ENCODE measurements around the gene DOCK3. TPM values are rescaled to one million over a fixed set of nuclear protein-coding genes. Genes with fewer than 3 reads are reported as not detected.

DOCK3 gene
- total RNA-seq, 6 donors from 2014 or later: 0.15 to 3.1 (median 0.88) TPM

- WGBS, 2 donors: 90 to 100% methylated on average over 1 of the region's 1 CpG
These were observed 370.3 kb downstream of the DOCK3 start for GRCh38 chr3:51044982-51045381.

GRCh38 chr3:51052562-51052961, 377.8 kb downstream of the DOCK3 start:
- Histone ChIP-seq H3K9me3 (no peaks in the 10 kb centered on the region), H3K27me3 (no peaks in the 10 kb centered on the region), H3K36me3 (no peaks in the 10 kb centered on the region), H3K4me3 (no peak overlapping the region), H3K27ac (no peak overlapping the region), H3K4me1 (no peaks in the 10 kb centered on the region)
- no peak for TF ChIP-seq POLR2A (IDR thresholded peaks at IDR 0.05)
- TF ChIP-seq CTCF (IDR thresholded peaks at IDR 0.05): no peak
- no peak for DNase-seq
- WGBS, 2 donors: 58 to 95% methylated on average over 1 of the region's 1 CpG
- no peak for ATAC-seq (ENCODE audit: low FRiP score in 2 of 2)

More at GRCh38 chr3:51044982-51045381, 370.3 kb downstream of the DOCK3 start:
- Histone ChIP-seq H3K36me3 (no peaks in the 10 kb centered on the region), H3K27ac (no peak overlapping the region), H3K27me3 (no peaks in the 10 kb centered on the region), H3K4me3 (no peak overlapping the region), H3K9me3 (no peaks in the 10 kb centered on the region), H3K4me1 (no peaks in the 10 kb centered on the region)
- ATAC-seq (ENCODE audit: low FRiP score in 2 of 2) (no peak), DNase-seq (no peak)
- TF ChIP-seq EP300 (IDR thresholded peaks at IDR 0.05) (no peak), POLR2A (IDR thresholded peaks at IDR 0.05) (no peak), CTCF (IDR thresholded peaks at IDR 0.05) (no peak), POLR2AphosphoS5 (IDR thresholded peaks at IDR 0.05) (no peak)

GRCh38 chr3:51057121-51057520, 382.4 kb downstream of the DOCK3 start:
- WGBS, 2 donors: 56 to 67% methylated on average over 1 of the region's 1 CpG
- Histone ChIP-seq H3K4me3 (no peak overlapping the region), H3K4me1 (no peaks in the 10 kb centered on the region), H3K27me3 (no peaks in the 10 kb centered on the region), H3K27ac (no peak overlapping the region), H3K36me3 (no peaks in the 10 kb centered on the region), H3K9me3 (no peaks in the 10 kb centered on the region)
- DNase-seq: no peak
- TF ChIP-seq EP300 (IDR thresholded peaks at IDR 0.05) (no peak), POLR2AphosphoS5 (IDR thresholded peaks at IDR 0.05) (no peak), CTCF (IDR thresholded peaks at IDR 0.05) (no peak), POLR2A (IDR thresholded peaks at IDR 0.05) (no peak)
- no peak for ATAC-seq (ENCODE audit: low FRiP score in 2 of 2)

GRCh38 chr3:51063053-51063452, 388.3 kb downstream of the DOCK3 start:
- Histone ChIP-seq H3K4me1 (no peaks in the 10 kb centered on the region), H3K27me3 (no peaks in the 10 kb centered on the region), H3K36me3 (no peaks in the 10 kb centered on the region), H3K4me3 (no peak overlapping the region), H3K9me3 (no peaks in the 10 kb centered on the region), H3K27ac (no peak overlapping the region)
- 22 to 30% methylated on average over 1 of the region's 1 CpG for WGBS, 2 donors
- TF ChIP-seq CTCF (IDR thresholded peaks at IDR 0.05) (no peak), EP300 (IDR thresholded peaks at IDR 0.05) (no peak), POLR2AphosphoS5 (IDR thresholded peaks at IDR 0.05) (no peak), POLR2A (IDR thresholded peaks at IDR 0.05) (no peak)
- DNase-seq (no peak), ATAC-seq (ENCODE audit: low FRiP score in 2 of 2) (no peak)

- no peak for ATAC-seq (ENCODE audit: low FRiP score in 2 of 2)
These were observed 400.6 kb downstream of the DOCK3 start for GRCh38 chr3:51075221-51075775.

More at GRCh38 chr3:51075221-51075775, 400.6 kb downstream of the DOCK3 start:
- TF ChIP-seq POLR2A (IDR thresholded peaks at IDR 0.05) (no peak), EP300 (IDR thresholded peaks at IDR 0.05) (no peak), CTCF (IDR thresholded peaks at IDR 0.05) (no peak), POLR2AphosphoS5 (IDR thresholded peaks at IDR 0.05) (no peak)
- Histone ChIP-seq H3K4me1 (no peaks in the 10 kb centered on the region), H3K4me3 (no peak overlapping the region), H3K27ac (no peak overlapping the region), H3K9me3 (no peaks in the 10 kb centered on the region), H3K36me3 (no peaks in the 10 kb centered on the region), H3K27me3 (no peaks in the 10 kb centered on the region)
- DNase-seq: no peak
- WGBS, 2 donors: 54 to 67% methylated on average over 2 of the region's 2 CpGs
